ENCODE data around the gene AP2M1. TPM values are rescaled to one million over a fixed set of nuclear protein-coding genes. Genes with fewer than 3 reads are reported as not detected.

AP2M1 gene
- total and polyA plus RNA-seq, 2 of the 8 experiments (the other 6 are each of a cell fraction or from before 2014, with no cell fraction given), result 403 to 454 TPM

DNA sequence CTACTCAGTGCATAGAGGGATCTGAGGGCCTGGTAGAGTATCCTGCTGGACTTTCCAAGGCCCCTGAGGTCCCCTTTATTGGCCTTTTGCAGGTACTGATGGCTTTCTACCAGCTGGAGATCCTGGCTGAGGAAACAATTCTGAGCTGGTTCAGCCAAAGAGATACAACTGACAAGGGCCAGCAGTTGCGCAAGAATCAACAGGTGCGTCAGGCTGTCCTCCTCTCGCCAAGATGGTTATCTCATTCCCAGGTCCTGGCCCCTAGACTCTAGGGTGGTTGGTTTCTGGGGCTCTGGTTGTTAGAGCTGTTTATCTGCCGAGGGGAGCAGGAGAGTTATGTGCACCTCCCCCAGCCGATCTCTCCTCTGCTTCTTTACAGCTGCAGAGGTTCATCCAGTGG lies 30.1 kb upstream of the AP2M1 start (continued):
- TF ChIP-seq CHD7 (IDR thresholded peaks at IDR 0.05; ENCODE audit: insufficient replicate concordance, low read length), result no peak
